ENCODE measurements around the gene PLCL2. TPM values are rescaled to one million over a fixed set of nuclear protein-coding genes. Genes with fewer than 3 reads are reported as not detected.

The PLCL2 gene
- total RNA-seq, 1 donor from 2014 or later = 4.8 TPM

DNA sequence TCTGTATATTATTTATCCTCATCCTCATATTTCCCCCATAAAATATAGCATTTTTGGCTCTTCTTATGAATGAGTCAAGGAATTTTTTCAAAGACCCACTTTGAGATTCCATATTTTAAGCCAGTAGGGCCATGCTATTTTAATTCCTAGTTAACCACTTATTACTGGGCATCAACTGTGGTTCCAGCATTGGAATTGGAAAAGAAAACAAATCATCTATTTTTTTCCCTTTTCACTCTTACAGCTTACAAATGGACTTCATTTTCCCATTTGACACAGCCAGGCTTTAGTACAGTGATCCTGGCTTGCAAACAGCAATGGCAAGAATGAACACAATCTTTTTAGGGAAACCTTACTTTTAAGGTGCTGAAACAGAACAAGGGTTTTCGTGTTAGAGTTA lies 19.4 kb upstream of the PLCL2 start:
- no peak for DNase-seq (ENCODE audit: low read depth)

GRCh38 chr3:16866571-16866970 lies 18.2 kb upstream of the PLCL2 start:
- DNase-seq (ENCODE audit: low read depth) = peak; percentile 91

DNA sequence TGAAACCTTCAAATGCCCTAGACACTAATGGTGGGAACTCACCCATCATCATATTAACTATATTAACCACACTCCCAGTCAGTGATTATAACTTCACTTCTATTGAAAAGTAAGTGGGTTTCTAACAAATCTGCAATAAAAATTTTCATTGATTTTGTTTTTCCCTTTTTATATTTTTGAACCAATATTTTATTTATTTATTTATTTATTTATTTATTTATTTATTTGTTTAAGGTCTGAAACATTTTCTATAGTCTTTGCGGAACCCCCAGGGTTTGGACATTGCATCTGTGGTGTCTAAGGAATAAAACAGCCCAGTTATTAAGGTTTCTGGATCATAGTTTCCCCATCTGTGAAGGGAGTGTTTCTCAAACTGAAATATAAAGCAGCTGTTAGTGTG lies 16.2 kb upstream of the PLCL2 start:
- no peak for DNase-seq (ENCODE audit: low read depth)

GRCh38 chr3:16869261-16870005 lies 15.3 kb upstream of the PLCL2 start:
- DNase-seq (ENCODE audit: low read depth) = no peak

GRCh38 chr3:16871915-16872842 lies 12.6 kb upstream of the PLCL2 start:
- DNase-seq (ENCODE audit: low read depth) = no peak

DNA sequence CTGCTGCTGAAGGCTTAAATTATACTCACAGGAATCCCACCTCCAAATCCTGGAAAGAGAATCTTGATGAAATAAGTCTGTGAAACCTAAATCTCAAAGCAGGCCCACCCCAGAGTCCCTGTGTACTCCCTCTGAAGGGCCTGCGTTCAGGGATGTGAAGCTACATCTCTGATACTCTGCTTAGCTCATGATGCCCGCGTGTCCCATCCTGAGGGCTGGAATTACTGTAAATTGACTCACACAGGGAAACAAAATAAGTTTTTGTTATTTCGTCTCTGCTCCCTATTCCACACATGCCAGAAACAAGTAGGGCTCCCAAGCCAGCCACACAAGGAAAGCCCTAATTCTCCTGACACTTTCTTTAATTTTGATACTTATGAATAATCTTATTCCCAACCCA lies 10.9 kb upstream of the PLCL2 start:
- DNase-seq (ENCODE audit: low read depth) = no peak

DNA sequence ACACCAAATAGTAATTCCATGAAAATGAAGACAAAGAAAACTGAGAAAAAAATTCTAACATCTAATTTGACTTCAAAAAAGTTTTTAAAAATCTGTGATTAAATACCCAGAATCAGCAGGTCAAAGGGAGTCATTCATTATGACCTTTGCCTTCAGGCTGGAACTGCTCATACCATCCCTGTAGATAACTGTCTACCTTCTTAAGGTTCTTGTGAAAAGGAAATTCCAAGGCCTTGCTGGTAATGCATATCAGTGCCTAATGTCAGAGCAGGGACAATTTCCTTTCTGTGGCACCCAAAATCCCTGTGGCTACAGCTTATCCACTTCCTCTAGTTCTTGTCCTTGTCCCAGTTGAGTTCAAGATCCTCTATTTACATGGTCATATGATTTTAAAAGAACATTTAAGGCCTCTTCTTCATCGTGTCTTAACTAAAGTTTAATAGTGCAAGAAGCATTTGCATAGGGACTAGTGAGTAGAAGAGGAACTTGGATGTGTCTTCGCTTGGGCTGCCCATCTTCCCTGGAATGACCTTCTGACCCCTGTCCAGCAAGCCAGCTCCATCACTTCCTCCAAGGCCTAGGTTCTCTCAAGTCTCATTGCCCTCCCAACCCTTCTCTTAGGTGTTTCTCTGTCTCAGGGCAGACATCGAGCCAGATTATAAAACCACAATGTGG lies 8.7 kb upstream of the PLCL2 start:
- DNase-seq (ENCODE audit: low read depth) = no peak

GRCh38 chr3:16877505-16877904 lies 7.2 kb upstream of the PLCL2 start:
- no peak for DNase-seq (ENCODE audit: low read depth)

GRCh38 chr3:16877911-16878310 lies 6.8 kb upstream of the PLCL2 start:
- no peak for DNase-seq (ENCODE audit: low read depth)

DNA sequence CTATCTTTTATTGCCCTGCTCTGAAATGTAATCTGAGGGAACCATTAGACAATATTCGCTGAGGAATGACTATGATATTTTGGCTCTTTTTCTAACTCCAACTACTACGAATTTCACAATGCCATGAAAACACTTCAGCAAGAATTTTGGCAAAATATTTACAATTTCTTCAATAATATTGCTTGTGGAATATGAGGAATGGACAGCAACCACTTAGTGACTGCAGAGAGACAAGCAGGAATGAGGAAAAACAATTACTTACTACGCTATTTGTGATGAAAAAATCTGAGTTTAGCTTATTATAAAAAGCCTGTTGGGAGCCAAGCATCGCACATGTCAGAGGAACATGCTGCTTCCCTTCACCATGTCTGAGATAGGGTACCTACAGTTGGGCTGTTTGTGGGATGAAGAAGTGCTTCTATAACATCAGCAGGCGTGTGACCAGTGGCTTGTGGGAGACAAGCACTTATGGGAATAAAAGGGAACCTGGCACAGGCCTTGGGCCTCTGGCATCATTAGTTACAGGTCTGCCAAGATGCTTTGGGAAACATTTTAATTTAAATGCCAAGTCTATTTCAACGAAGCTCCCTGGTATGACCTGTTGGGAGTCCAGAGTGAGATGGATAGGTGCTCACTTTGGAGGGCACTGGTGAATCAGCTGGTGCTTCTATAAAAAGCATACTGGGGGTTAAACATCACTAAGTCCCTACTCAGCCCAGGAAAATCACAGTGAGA lies 2.7 kb upstream of the PLCL2 start:
- DNase-seq (ENCODE audit: low read depth) = no peak

DNA sequence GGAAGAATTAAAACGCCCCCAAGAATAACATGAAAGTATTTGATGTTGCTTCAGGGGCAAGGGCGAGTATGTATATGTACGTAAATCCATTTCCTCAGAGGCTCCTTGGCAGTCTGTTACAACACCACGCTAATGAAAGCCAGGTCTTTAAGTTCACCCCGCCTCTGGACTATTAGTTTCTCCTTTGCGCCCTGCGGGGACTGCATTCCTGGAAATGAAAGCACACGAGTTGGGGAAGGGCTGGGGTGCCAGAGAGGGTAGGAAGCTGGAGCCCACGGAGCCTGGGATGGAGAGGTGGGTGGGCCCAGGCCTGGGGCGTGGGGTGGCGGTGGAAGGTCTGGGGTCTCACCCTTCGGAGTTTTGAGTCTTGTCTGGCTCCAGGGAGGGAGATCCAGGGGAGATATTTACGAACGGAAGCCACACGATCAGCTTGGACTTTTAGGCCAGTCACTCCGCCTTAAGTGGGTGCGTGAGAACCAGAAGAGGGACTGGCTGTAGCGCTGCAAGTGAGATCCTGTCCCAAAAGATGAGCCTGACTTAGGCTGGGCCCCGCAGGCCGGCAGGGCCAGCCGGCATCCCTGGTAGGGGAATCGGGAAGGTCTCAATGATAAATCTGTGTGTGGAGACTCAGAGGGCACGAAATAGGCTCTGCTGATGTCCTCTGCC lies 1.6 kb upstream of the PLCL2 start:
- no peak for DNase-seq (ENCODE audit: low read depth)

DNA sequence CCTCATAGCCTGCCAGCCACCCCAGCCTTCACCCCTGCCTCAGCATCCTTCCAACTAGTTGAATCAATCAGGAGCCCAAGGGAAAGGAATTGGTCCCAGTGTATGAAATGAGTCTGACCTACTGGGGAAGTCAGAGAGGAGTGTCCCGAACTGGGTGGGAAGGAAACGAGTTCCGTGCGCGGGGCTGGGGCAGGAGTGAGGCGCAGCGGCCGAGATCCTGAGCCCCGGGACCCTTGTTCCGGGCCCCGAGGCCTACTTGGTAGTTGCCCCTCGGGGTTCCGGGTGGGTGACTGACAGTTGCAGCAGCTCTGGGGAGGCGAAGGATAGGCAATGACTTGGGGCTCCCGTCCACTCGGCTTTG lies 1.1 kb upstream of the PLCL2 start:
- DNase-seq (ENCODE audit: low read depth) = no peak

GRCh38 chr3:16884084-16884747 lies 539 bp upstream of the PLCL2 start:
- no peak for DNase-seq (ENCODE audit: low read depth)

GRCh38 chr3:16885593-16886302 lies 993 bp downstream of the PLCL2 start:
- DNase-seq (ENCODE audit: low read depth) = no peak

DNA sequence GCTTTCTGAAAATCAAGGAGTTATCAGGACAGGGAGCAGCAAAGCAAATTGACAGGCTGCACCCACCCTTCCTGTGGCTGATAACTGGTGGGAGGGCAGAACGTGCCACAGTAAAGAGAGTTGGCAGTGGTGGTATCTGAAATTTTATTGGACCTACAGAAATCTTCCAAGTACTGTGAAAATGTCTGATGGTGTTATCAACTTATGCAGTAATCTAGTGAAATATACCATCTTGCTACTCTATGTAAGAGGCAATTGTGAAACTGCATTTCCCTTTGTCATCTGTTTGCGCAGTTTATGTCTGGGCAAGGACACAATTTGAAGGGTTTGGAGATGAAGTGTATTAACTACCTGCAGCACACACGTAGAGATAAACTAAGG lies 1.5 kb downstream of the PLCL2 start:
- DNase-seq (ENCODE audit: low read depth) = peak; percentile 25

GRCh38 chr3:16887130-16887529 lies 2.4 kb downstream of the PLCL2 start:
- DNase-seq (ENCODE audit: low read depth) = no peak

GRCh38 chr3:16888356-16888755 lies 3.6 kb downstream of the PLCL2 start:
- no peak for DNase-seq (ENCODE audit: low read depth)

DNA sequence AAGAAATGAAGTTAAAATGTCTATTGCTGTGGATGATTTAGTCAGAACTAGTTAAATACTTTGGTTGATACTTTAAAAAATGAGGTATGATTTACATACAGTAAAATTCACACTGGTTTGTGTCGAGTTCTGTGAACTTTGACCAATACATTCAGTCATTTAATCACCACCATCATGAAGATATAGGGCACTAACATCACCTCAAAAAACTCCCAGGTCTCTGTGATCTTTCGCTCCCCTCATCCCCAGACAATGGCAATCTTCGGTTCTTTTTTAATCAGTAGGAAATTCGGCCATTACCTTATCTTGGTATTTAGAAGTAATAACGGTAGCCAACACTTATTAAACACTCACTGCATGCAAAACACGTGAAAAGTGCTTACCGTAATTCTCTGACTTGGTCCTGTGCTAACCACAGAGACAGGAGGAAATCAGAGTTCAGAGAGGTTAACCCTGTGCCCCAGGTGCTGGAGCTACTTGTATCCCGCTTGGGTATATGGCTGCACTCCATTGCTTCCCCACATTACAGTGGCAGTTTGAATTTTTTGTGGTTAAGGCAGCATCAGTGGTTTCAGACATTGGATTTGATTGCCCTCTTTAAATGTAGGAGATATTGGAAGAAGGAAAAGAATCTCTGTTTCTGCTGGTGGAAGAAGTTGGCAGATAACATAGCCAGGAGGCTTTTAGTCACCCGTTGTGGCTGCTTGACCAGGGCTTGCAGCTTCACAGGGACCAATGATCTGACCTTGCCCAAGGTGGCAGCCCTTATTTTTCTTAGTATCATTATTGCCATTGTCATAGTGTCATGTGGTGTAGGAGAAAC lies 4.2 kb downstream of the PLCL2 start:
- DNase-seq (ENCODE audit: low read depth) = peak; percentile 48

DNA sequence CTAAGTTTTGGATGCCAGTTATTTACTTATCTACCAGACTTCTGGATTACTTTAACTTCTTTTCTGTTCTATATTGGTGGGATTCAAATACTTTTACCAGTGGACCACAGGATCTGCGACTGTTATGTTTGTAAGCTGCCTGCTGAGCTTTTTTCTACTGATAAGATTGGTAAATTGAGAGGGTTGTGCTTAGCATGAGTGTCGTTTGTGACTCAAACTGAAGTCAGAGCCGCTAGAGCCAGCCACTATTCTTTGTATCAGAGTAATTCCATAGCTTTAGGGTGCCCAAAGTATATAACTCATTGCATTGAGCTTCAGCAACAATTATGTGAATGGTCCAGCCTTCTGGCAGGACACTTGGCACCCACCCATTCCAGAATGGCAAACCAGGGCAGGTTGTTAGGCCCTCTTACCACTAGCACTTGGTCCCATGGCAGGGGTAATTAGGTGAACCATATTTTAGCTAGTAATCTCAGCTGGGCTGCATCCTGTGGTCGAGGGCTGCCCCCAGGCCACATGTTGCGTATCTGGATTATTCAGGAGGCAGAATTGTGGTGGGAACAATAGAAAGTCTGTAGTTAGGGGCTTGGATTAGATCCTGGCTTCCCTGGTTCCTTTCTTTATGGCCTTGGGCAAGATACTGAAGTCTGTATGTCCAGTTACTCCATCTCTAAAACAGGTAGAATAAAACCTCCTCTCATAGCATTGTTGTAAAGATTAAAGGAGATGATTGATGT lies 6.0 kb downstream of the PLCL2 start:
- DNase-seq (ENCODE audit: low read depth) = no peak

All from renal cortical epithelial cell (primary cell).